ENCODE data around the gene LEPROT. TPM values are rescaled to one million over a fixed set of nuclear protein-coding genes. Genes with fewer than 3 reads are reported as not detected.

Gene LEPROT
- total RNA-seq, 6 experiments from 2014 or later = 100 to 124 (median 108) TPM

GRCh38 chr1:65469889-65470340 lies 49.4 kb downstream of the LEPROT start:
- no peak for TF ChIP-seq CTCF (IDR thresholded peaks at IDR 0.05)
- no peaks in the 10 kb centered on the region for H3K27me3 Mint-ChIP-seq (ENCODE audit: insufficient read depth)
- no peak for DNase-seq

GRCh38 chr1:65470766-65471165 lies 50.3 kb downstream of the LEPROT start:
- DNase-seq = no peak
- no peak for TF ChIP-seq CTCF (IDR thresholded peaks at IDR 0.05)
- Mint-ChIP-seq H3K4me3 (no peak overlapping the region), H3K36me3 (ENCODE audit: low read depth) (no peaks in the 10 kb centered on the region), H3K27me3 (ENCODE audit: insufficient read depth) (no peaks in the 10 kb centered on the region), H3K9me3 (no peaks in the 10 kb centered on the region), H3K27ac (no peak overlapping the region), H3K4me1 (ENCODE audit: low read depth) (peaks cover 16% of the 10 kb centered on the region; the same call in 1 of the 2 replicates)

More at GRCh38 chr1:65469889-65470340, 49.4 kb downstream of the LEPROT start:
- Mint-ChIP-seq H3K36me3 (ENCODE audit: low read depth) (0 out of 2 replicates have a peak, but pooled peaks cover 2% of the 10 kb centered on the region), H3K27ac (no peak overlapping the region), H3K4me3 (no peak overlapping the region), H3K4me1 (ENCODE audit: low read depth) (peaks cover 16% of the 10 kb centered on the region; the same call in 1 of the 2 replicates), H3K9me3 (no peaks in the 10 kb centered on the region)

GRCh38 chr1:65471213-65471833 lies 50.9 kb downstream of the LEPROT start:
- no peaks in the 10 kb centered on the region for H3K27me3 Mint-ChIP-seq (ENCODE audit: insufficient read depth)
- no peak for DNase-seq
- no peak overlapping the region for H3K4me3 Mint-ChIP-seq

GRCh38 chr1:65471861-65472332 lies 51.4 kb downstream of the LEPROT start:
- Mint-ChIP-seq H3K4me1 (ENCODE audit: low read depth) (peaks cover 22% of the 10 kb centered on the region), H3K27ac (no peak overlapping the region), H3K27me3 (ENCODE audit: insufficient read depth) (no peaks in the 10 kb centered on the region), H3K36me3 (ENCODE audit: low read depth) (no peaks in the 10 kb centered on the region), H3K4me3 (no peak overlapping the region), H3K9me3 (no peaks in the 10 kb centered on the region)
- no peak for TF ChIP-seq CTCF (IDR thresholded peaks at IDR 0.05)
- DNase-seq = no peak

More at GRCh38 chr1:65471213-65471833, 50.9 kb downstream of the LEPROT start:
- H3K4me1 Mint-ChIP-seq (ENCODE audit: low read depth) = peaks cover 18% of the 10 kb centered on the region
- H3K27ac Mint-ChIP-seq = no peak overlapping the region
- no peak for TF ChIP-seq CTCF (IDR thresholded peaks at IDR 0.05)
- H3K36me3 Mint-ChIP-seq (ENCODE audit: low read depth) = no peaks in the 10 kb centered on the region
- no peaks in the 10 kb centered on the region for H3K9me3 Mint-ChIP-seq

- Mint-ChIP-seq H3K4me1 (ENCODE audit: low read depth) (peaks cover 28% of the 10 kb centered on the region), H3K4me3 (no peak overlapping the region), H3K36me3 (ENCODE audit: low read depth) (no peaks in the 10 kb centered on the region), H3K27ac (no peak overlapping the region), H3K27me3 (ENCODE audit: insufficient read depth) (no peaks in the 10 kb centered on the region), H3K9me3 (no peaks in the 10 kb centered on the region)
- DNase-seq = no peak
- no peak for TF ChIP-seq CTCF (IDR thresholded peaks at IDR 0.05)
Measured at GRCh38 chr1:65476327-65476726, 55.9 kb downstream of the LEPROT start.

All from HFFc6 (cell line).